BJ (cell line): ENCODE data around the gene HHAT. TPM values are rescaled to one million over a fixed set of nuclear protein-coding genes. Genes with fewer than 3 reads are reported as not detected.

Source experiments
- CTCF ChIA-PET: fragments of 350-600 bp; formaldehyde crosslinking; extraction: SDS; loops from one replicate; lab custom pipeline; 2021; ENCODE audit warnings: antibody characterized with exemption, inconsistent platforms; lab: Yijun Ruan, JAX
- POLR2A ChIA-PET: fragments of 300-600 bp; sonication (Branson Sonifier 250); formaldehyde crosslinking; extraction: SDS; loops from one replicate; lab custom pipeline; 2021; ENCODE audit warnings: antibody characterized with exemption; lab: Charles Lee
- DNase-seq: peaks from one replicate; pipeline ENCODE4 v3.0.0-alpha.2; 2011; ENCODE audit warnings: low read depth
- H3K27me3 ChIP-seq: 2 replicates; pipeline ENCODE4 v1.6.0; 2011; ENCODE audit warnings: low read length; ENCODE audit not compliant: control insufficient read depth, insufficient read depth
- H3K36me3 ChIP-seq: 2 replicates; pipeline ENCODE4 v1.5.1; 2011; ENCODE audit warnings: low read length; ENCODE audit not compliant: control insufficient read depth, insufficient read depth
- H3K4me3 ChIP-seq: 2 replicates; pipeline ENCODE4 v1.5.1; 2011; ENCODE audit warnings: low read depth, mild to moderate bottlenecking, control low read depth, low read length
- polyA plus RNA-seq: library from polyadenylated mRNA; depleted of rRNA; stranded (reverse); fragments of >200 nt; gene quantifications from 2 replicates; pipeline ENCODE4 v1.2.3, GENCODE V29; 2011
- TF ChIP-seq, protein P1 (sequence below): IDR thresholded peaks from 2 replicates; pipeline ENCODE4 v1.5.1; 2011; ENCODE audit warnings: low read depth, mild to moderate bottlenecking, control low read depth, inconsistent platforms, low read length, moderate library complexity; ENCODE audit not compliant: insufficient read depth

The HHAT gene
- polyA plus RNA-seq, 1 experiment = 6.6 TPM

DNA sequence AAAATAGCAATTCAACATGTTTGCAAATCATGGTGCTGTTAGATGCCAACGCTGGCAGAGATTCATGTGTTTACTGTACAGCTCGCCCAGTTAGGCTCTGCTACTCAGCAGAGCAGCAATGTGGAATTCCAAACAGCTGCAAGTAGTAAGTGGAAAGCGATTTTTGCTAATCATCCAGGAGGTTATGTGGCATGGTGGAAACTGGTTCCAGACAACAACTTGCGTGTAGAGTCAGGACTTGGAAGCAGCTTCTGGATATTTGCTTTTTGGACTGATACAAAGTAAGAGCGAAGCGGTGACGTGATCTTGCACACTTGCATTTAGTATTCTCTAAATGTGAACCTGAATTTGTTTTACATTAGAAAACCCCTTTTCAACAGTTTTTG, 27.1 kb upstream of the HHAT start:
- CTCF ChIA-PET = interaction anchor here (1.1 to 3.8 kb wide), 5 partner anchors 8 to 161 kb away, joined by 3 to 17 read pairs (median 4); no protein-coding TSS in a partner anchor
- TF ChIP-seq, protein P1, sequence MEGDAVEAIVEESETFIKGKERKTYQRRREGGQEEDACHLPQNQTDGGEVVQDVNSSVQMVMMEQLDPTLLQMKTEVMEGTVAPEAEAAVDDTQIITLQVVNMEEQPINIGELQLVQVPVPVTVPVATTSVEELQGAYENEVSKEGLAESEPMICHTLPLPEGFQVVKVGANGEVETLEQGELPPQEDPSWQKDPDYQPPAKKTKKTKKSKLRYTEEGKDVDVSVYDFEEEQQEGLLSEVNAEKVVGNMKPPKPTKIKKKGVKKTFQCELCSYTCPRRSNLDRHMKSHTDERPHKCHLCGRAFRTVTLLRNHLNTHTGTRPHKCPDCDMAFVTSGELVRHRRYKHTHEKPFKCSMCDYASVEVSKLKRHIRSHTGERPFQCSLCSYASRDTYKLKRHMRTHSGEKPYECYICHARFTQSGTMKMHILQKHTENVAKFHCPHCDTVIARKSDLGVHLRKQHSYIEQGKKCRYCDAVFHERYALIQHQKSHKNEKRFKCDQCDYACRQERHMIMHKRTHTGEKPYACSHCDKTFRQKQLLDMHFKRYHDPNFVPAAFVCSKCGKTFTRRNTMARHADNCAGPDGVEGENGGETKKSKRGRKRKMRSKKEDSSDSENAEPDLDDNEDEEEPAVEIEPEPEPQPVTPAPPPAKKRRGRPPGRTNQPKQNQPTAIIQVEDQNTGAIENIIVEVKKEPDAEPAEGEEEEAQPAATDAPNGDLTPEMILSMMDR = no peak
- Histone ChIP-seq H3K36me3 (no peaks in the 10 kb centered on the region), H3K27me3 (no peaks in the 10 kb centered on the region), H3K4me3 (no peak overlapping the region)
- DNase-seq = no peak
- POLR2A ChIA-PET = no interaction called here

DNA sequence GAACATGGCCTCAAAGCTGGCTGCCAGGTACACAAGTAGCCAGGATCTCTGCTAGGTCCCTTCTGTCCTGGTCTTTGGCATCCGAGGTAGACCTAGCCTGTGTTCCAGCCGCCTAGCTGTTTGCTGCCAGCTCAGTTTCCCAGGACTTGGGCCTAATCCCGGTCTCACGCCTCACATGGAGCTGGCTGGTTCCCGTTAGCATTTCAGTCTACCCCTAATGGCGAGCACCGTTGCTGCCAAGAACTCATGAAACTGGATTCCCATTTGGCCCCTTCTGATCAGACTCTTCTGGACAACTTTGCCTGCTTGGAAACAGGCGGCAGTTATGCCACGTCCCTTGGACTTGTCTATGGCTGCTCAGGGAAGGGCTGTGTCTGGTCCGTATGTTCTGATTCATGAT, 26.2 kb upstream of the HHAT start:
- Histone ChIP-seq H3K36me3 (no peaks in the 10 kb centered on the region), H3K27me3 (no peaks in the 10 kb centered on the region), H3K4me3 (no peak overlapping the region)
- ChIA-PET CTCF (interaction anchor here (0.6 to 2.2 kb wide), 8 partner anchors 9 to 160 kb away, joined by 3 to 6 read pairs (median 3); no protein-coding TSS in a partner anchor), POLR2A (no interaction called here)
- TF ChIP-seq, protein P1 = no peak
- DNase-seq = no peak

DNA sequence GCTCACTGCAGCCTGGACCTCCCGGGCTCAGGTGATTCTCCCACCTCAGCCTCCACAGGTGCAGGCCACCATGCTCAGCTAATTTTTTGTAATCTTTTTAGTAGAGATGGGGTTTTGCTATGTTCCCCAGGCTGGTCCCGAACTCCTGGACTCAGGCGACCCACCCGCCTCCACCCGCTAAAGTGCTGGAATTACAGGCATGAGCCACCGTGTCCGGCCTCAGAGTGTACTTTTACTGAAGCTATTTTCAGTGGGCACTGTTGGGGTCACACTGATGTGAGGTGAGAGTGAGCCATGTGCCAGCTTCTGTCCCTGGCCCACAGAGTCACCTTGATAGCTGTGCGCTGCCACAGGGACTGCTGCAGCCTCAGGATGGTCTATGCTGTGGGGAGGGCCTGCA, 25.3 kb upstream of the HHAT start:
- H3K27me3 ChIP-seq = no peaks in the 10 kb centered on the region
- POLR2A ChIA-PET = no interaction called here
- CTCF ChIA-PET = no interaction called here
- TF ChIP-seq, protein P1 = no peak
- no peak for DNase-seq
- no peaks in the 10 kb centered on the region for H3K36me3 ChIP-seq
- H3K4me3 ChIP-seq = no peak overlapping the region

DNA sequence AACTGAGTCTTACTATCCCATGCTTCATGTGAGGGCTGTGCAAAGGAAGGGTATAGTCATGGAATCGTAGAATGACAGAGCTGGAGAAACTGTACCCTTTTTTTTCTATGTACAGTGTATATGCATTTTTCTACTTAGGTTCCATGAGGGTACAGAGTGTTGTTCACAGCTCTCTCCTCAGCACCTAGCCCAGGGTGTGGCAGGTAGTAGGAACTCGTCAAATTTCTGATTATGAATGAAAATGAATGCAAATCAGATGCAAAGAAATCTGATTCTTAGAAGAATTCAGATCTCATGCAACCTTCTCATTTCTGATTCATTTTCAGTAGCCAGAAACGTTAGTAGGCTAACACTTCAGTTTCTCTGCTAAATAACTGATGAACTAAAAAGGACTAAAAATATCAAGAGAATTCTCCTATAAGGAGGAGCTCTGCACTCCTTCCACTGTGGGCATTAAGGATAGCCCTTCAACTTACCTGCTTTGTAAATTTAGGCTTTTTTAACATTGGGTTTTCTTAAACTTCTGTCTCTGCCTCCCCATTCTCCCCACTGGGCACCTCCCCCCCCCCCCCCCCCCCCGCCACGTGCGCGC, 18.0 kb upstream of the HHAT start:
- CTCF ChIA-PET = interaction anchor here (0.6 to 8.0 kb wide), 22 partner anchors 9 to 1767 kb away, joined by 3 to 73 read pairs (median 4); no protein-coding TSS in a partner anchor
- H3K27me3 ChIP-seq = peaks cover 2% of the 10 kb centered on the region; the same call in 1 of the 2 replicates
- H3K4me3 ChIP-seq = no peak overlapping the region; the same call in 1 of the 2 replicates
- POLR2A ChIA-PET = no interaction called here
- no peak for DNase-seq
- TF ChIP-seq, protein P1 = no peak
- no peaks in the 10 kb centered on the region for H3K36me3 ChIP-seq

DNA sequence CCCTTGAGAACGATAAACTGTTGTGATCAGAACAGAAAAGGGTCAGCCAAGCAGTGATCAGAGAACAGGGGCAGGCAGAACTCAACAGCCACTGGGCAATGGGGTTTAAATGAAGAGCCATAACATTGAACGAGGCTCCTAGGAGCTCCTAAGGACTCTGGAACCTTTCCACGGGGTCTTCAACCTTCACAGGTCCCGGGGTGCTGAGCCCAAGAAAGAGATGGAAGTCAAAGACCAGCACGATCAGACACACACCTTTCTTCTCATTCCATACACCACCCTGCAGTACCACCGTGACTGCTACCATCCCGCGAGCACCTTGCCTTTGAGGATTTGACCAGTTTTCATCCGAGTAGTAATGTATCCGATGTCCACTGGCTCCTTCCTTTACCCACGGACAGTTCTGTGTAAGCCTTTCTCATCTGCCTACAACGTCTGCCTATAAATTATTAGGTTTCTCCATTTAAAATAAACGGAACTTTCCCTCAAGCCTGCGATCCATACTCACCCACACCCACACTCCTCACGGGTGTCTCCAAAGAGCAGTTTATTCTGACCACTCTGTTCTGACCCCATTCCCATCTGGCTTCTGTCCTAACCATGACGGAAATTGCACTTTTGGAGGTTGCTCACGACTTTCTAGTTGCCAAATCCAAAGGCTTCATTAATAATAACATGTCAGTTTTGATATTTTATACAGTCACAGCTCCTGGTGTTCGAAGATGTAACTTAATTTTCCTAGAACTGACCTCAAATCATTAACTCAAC, 16.8 kb upstream of the HHAT start:
- POLR2A ChIA-PET = no interaction called here
- TF ChIP-seq, protein P1 = no peak
- CTCF ChIA-PET = interaction anchor here (0.6 to 8.0 kb wide), 15 partner anchors 8 to 822 kb away, joined by 3 to 73 read pairs (median 3); partner anchors contain the start of genes HHAT and KCNH1

More for the DNA sequence above, 16.8 kb upstream of the HHAT start:
- no peaks in the 10 kb centered on the region for H3K36me3 ChIP-seq
- H3K4me3 ChIP-seq = peak overlapping the region; percentile 46; the same call in 1 of the 2 replicates
- no peak for DNase-seq
- peaks cover 2% of the 10 kb centered on the region; the same call in 1 of the 2 replicates for H3K27me3 ChIP-seq
